ENCODE data around the gene C1orf53. TPM values are rescaled to one million over a fixed set of nuclear protein-coding genes. Genes with fewer than 3 reads are reported as not detected.

Gene C1orf53
- total and polyA plus RNA-seq, 2 of the 8 experiments (the other 6 are each of a cell fraction or from before 2014, with no cell fraction given): 0.56 to 1.3 TPM

GRCh38 chr1:197902131-197902453, 338 bp upstream of the C1orf53 start (continued):
- TF ChIP-seq, protein P1, sequence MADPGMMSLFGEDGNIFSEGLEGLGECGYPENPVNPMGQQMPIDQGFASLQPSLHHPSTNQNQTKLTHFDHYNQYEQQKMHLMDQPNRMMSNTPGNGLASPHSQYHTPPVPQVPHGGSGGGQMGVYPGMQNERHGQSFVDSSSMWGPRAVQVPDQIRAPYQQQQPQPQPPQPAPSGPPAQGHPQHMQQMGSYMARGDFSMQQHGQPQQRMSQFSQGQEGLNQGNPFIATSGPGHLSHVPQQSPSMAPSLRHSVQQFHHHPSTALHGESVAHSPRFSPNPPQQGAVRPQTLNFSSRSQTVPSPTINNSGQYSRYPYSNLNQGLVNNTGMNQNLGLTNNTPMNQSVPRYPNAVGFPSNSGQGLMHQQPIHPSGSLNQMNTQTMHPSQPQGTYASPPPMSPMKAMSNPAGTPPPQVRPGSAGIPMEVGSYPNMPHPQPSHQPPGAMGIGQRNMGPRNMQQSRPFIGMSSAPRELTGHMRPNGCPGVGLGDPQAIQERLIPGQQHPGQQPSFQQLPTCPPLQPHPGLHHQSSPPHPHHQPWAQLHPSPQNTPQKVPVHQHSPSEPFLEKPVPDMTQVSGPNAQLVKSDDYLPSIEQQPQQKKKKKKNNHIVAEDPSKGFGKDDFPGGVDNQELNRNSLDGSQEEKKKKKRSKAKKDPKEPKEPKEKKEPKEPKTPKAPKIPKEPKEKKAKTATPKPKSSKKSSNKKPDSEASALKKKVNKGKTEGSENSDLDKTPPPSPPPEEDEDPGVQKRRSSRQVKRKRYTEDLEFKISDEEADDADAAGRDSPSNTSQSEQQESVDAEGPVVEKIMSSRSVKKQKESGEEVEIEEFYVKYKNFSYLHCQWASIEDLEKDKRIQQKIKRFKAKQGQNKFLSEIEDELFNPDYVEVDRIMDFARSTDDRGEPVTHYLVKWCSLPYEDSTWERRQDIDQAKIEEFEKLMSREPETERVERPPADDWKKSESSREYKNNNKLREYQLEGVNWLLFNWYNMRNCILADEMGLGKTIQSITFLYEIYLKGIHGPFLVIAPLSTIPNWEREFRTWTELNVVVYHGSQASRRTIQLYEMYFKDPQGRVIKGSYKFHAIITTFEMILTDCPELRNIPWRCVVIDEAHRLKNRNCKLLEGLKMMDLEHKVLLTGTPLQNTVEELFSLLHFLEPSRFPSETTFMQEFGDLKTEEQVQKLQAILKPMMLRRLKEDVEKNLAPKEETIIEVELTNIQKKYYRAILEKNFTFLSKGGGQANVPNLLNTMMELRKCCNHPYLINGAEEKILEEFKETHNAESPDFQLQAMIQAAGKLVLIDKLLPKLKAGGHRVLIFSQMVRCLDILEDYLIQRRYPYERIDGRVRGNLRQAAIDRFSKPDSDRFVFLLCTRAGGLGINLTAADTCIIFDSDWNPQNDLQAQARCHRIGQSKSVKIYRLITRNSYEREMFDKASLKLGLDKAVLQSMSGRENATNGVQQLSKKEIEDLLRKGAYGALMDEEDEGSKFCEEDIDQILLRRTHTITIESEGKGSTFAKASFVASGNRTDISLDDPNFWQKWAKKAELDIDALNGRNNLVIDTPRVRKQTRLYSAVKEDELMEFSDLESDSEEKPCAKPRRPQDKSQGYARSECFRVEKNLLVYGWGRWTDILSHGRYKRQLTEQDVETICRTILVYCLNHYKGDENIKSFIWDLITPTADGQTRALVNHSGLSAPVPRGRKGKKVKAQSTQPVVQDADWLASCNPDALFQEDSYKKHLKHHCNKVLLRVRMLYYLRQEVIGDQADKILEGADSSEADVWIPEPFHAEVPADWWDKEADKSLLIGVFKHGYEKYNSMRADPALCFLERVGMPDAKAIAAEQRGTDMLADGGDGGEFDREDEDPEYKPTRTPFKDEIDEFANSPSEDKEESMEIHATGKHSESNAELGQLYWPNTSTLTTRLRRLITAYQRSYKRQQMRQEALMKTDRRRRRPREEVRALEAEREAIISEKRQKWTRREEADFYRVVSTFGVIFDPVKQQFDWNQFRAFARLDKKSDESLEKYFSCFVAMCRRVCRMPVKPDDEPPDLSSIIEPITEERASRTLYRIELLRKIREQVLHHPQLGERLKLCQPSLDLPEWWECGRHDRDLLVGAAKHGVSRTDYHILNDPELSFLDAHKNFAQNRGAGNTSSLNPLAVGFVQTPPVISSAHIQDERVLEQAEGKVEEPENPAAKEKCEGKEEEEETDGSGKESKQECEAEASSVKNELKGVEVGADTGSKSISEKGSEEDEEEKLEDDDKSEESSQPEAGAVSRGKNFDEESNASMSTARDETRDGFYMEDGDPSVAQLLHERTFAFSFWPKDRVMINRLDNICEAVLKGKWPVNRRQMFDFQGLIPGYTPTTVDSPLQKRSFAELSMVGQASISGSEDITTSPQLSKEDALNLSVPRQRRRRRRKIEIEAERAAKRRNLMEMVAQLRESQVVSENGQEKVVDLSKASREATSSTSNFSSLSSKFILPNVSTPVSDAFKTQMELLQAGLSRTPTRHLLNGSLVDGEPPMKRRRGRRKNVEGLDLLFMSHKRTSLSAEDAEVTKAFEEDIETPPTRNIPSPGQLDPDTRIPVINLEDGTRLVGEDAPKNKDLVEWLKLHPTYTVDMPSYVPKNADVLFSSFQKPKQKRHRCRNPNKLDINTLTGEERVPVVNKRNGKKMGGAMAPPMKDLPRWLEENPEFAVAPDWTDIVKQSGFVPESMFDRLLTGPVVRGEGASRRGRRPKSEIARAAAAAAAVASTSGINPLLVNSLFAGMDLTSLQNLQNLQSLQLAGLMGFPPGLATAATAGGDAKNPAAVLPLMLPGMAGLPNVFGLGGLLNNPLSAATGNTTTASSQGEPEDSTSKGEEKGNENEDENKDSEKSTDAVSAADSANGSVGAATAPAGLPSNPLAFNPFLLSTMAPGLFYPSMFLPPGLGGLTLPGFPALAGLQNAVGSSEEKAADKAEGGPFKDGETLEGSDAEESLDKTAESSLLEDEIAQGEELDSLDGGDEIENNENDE (IDR thresholded peaks at IDR 0.05; ENCODE audit: insufficient replicate concordance, low read length): no peak
